ENCODE data around the gene KLK12. TPM values are rescaled to one million over a fixed set of nuclear protein-coding genes. Genes with fewer than 3 reads are reported as not detected.

Gene KLK12, protein sequence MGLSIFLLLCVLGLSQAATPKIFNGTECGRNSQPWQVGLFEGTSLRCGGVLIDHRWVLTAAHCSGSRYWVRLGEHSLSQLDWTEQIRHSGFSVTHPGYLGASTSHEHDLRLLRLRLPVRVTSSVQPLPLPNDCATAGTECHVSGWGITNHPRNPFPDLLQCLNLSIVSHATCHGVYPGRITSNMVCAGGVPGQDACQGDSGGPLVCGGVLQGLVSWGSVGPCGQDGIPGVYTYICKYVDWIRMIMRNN
- 0.23 TPM in 1 of 2 replicates, not detected in the other for total RNA-seq

DNA sequence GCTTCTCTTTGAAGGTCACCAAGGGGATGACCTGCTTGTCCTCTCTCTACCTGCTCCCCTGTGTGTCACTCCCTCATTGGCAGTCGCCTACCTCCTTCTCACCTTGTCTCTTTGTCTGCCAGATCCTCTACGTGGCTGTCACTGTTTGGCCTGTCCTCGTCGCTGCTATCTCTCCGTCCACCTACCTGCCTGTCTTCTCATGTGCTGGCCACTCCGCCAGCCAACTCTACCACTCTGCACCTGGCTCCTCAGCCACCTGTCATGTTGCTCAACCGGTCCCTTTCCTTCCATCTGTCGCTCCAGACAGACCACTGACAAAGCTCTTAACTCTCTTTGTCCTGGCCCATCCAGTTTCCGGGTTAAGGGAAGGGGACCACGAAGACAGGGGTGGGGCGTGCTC lies at the start of gene KLK12:
TSS of gene KLK12 (minus strand) at position 299 of the 400 bp plus-strand sequence. CDS start 381 bp downstream, outside the sequence.

DNA sequence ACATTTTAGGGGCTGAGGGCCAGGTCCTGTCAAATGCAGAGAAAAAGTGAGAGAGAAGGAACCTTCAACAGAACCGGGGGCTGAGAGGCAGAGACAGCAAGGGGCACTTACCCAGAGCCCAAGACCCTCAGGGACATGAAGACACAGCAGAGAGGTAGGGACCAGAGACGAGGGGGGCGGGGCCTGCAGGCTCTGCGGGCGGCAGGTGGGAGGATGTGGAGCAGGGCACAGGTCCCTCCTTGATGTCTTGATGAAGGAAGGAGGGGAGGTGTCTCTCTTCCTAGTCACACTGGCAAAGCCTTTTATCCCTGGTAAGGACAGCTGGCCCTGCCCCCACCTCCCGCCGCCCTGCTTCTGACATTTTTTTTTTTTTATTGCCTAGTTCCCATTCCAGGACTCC lies 47.8 kb upstream of the KLK12 start, which contains the start of gene KLK14:
TSS of gene KLK14 (minus strand) at position 277 of the 400 bp plus-strand sequence. CDS start at position 4, 273 bp downstream.

DNA sequence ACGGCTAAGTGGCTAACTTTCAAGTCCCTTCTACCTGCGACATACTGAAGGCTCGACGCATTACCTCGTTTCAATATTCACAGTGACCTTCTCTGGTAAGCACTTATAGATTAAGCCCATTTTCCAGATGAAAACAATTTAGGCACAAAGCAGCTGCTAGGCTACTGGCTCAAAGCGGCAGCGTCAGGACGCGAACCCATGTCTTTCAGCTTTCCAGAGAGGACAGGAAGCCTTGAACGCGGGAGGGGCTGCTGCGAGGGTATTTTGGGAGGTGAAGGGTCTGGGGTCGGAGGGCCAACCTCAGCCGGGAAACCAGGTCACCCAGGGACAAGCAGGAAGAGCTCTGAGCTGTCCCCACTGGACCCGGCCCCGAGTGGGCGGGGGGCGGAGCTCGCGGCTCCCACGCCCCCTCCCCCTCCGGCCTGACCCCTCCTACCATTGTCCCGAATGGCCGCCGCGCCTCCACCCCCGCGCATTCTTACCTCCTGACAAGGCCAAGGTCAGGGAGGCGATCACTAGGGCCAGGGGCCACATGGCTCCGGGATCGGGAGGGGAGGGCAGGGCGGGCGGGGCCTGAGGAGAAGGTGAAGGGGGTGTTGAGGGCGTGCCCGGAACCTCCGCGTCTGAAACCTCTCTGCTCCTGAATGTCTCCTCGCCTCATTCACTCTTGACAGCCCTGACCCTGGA lies 29.9 kb upstream of the KLK12 start, which contains the start of gene KLK13:
TSS of gene KLK13 (minus strand) at position 559 of the 687 bp plus-strand sequence. CDS start at position 534, 25 bp downstream.

DNA sequence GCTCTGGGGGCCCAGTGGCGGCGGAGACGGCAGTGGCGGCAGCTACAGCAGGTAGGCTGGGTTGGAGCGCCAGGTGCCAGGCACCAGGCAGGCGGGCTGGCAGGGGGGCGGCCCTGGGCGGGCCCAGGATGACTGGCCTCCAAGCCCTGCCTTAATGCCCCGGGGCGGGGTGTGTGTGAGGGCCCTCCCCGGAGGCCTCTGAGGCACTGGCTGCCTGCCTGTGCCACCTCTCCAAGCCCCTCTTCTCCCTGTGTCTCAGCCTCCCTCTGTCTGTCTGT lies 8.3 kb downstream of the KLK12 start, which contains the start of gene KLK11:
TSS of gene KLK11 (minus strand) at position 63 of the 278 bp plus-strand sequence. CDS start 985 bp downstream, outside the sequence.

DNA sequence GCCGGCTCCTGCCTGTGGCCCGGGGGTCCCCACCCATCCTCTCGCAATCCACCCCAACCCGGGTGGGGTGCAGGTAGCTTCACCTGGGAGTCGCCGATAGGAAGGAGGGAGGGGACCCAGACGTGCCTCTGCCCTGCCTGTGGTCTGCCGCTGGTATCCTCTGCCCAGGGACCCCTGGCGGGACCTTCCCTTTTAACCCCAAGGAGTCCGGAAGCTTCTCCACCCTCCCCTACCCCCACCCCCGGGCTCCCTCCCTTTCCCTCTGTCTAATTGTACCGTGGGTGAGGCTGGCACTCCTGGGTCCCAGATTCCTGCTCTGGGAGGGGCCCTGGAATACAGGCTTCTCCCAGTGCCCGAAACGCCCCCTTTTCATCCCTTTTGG lies 15.3 kb downstream of the KLK12 start, which contains the start of gene KLK10:
TSS of gene KLK10 (minus strand) at position 166 of the 382 bp plus-strand sequence. CDS start 579 bp downstream, outside the sequence.

DNA sequence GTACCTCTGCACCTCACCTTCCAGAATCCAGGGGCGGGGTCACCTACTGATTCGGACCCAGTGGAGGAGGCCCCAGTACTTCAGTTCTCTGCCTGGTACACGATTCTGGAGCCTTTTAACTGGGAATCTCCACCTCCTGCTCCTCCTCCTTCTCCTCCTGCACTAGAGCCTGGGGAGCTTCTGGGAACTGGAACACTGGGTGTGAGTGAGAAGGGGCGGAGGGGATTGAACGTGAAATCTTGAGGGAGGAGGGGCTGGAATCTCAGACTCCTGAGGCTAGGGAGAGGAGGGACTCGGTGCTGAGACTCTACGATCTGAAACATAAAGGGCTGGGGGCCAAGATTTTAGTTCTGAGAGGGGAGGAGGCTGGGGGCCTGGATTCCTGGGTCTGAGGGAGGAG lies 33.3 kb downstream of the KLK12 start, which contains the start of gene KLK8:
TSS of gene KLK8 (minus strand) at position 90 of the 400 bp plus-strand sequence. CDS start 437 bp downstream, outside the sequence.

DNA sequence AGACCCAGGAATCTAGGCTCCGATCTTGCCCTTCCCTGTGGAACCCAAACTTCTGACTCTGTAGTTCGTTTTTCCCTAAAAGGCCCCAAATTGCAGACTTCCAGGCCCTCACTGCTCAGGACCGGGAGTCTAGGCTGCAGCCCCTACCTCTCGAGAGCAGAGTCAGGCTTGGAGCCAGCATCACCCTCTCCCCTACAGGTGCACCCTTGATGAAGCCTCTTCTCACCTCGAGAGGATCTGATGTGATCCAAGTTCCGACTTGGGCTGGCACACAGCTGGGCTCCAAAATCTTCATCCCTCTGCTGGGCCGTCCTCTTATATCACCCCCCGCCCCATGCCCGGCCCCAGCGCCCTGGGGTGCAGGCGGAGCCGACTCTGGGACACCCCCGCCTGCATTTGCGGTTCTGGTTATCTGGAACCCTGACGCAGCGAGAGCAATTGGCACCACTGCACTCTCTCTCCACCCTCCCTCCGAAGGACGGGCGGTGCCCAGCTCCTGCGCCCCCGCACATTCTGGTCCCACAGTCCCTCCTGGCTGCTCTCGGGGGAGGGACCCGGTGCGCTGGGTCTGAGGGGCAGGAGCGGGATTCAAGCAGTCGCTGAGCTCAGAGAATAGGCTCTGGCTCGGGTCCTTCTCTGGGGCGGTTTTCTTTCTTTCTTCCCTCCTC lies 51.0 kb downstream of the KLK12 start, which contains the start of gene KLK7:
TSS of gene KLK7 (minus strand) at position 293 of the 668 bp plus-strand sequence. CDS start 1,518 bp downstream, outside the sequence.

Other genes with a start within 250 kb of the KLK12 start
- not detected in 2 replicates for gene ACP4, start 244.6 kb downstream of the KLK12 start, total RNA-seq
- gene KLK1, start 211.2 kb downstream of the KLK12 start, total RNA-seq = 0.55 TPM in 1 of 2 replicates, not detected in the other
- gene KLK15, start 201.4 kb downstream of the KLK12 start, total RNA-seq = not detected in 2 replicates
- gene KLK3, start 180.1 kb downstream of the KLK12 start, total RNA-seq = not detected in 2 replicates
- not detected in 2 replicates for gene KLK2, start 161.6 kb downstream of the KLK12 start, total RNA-seq
- gene KLK4, start 123.6 kb downstream of the KLK12 start, total RNA-seq = not detected in 2 replicates
- gene KLK5, start 82.0 kb downstream of the KLK12 start, total RNA-seq = 97.7 and 185 TPM in 2 replicates
- 0.11 and 1.6 TPM in 2 replicates for gene KLK6, start 65.4 kb downstream of the KLK12 start, total RNA-seq
- gene KLK7, start 51.1 kb downstream of the KLK12 start, total RNA-seq = 2.9 and 3.5 TPM in 2 replicates
- 53.8 and 72.6 TPM in 2 replicates for gene KLK8, start 33.4 kb downstream of the KLK12 start, total RNA-seq
- gene KLK10, start 15.3 kb downstream of the KLK12 start, total RNA-seq = 10.3 and 11.7 TPM in 2 replicates
- gene KLK11, start 8.4 kb downstream of the KLK12 start, total RNA-seq = 1.0 and 1.7 TPM in 2 replicates
- gene KLK13, start 30.1 kb upstream of the KLK12 start, total RNA-seq = 0.94 TPM in 1 of 2 replicates, not detected in the other
- 0.23 TPM in 1 of 2 replicates, not detected in the other for gene KLK14, start 47.9 kb upstream of the KLK12 start, total RNA-seq
- gene CTU1, start 73.4 kb upstream of the KLK12 start, total RNA-seq = 23.4 and 24.4 TPM in 2 replicates
- gene SIGLEC9, start 89.9 kb upstream of the KLK12 start, total RNA-seq = not detected in 2 replicates
- gene SIGLEC7, start 107.3 kb upstream of the KLK12 start, total RNA-seq = not detected in 2 replicates
- not detected in 2 replicates for gene CD33, start 190.1 kb upstream of the KLK12 start, total RNA-seq
- gene SIGLECL1, start 216.1 kb upstream of the KLK12 start, total RNA-seq = not detected in 2 replicates

All from hair follicular keratinocyte (primary cell).